Ishikawa (cell line): ENCODE results near the gene RNASE8.
A peak's percentile ranks its signal among the peaks of the same experiment; 100 is the strongest.

Experiments
- CEBPB ChIP-seq: IDR thresholded peaks from 2 replicates; pipeline ENCODE4 v1.6.1; 2012
- CREB1 ChIP-seq: IDR thresholded peaks from 2 replicates; pipeline ENCODE4 v1.6.1; 2012; ENCODE audit warnings: low read depth
- EP300 ChIP-seq: IDR thresholded peaks from 2 replicates; pipeline ENCODE4 v1.6.1; 2012; ENCODE audit warnings: borderline replicate concordance
- MAX ChIP-seq: IDR thresholded peaks from 2 replicates; pipeline ENCODE4 v1.6.1; 2012
- NFIC ChIP-seq: IDR thresholded peaks from 2 replicates; pipeline ENCODE4 v1.6.1; 2012
- RAD21 ChIP-seq: IDR thresholded peaks from 2 replicates; pipeline ENCODE4 v1.6.1; 2012; ENCODE audit warnings: low read depth
- TAF1 ChIP-seq: IDR thresholded peaks from 2 replicates; pipeline ENCODE4 v1.6.1; 2012; ENCODE audit warnings: low read depth, mild to moderate bottlenecking
- TCF12 ChIP-seq: IDR thresholded peaks from 2 replicates; pipeline ENCODE4 v1.6.1; 2012; ENCODE audit warnings: low read depth

DNA sequence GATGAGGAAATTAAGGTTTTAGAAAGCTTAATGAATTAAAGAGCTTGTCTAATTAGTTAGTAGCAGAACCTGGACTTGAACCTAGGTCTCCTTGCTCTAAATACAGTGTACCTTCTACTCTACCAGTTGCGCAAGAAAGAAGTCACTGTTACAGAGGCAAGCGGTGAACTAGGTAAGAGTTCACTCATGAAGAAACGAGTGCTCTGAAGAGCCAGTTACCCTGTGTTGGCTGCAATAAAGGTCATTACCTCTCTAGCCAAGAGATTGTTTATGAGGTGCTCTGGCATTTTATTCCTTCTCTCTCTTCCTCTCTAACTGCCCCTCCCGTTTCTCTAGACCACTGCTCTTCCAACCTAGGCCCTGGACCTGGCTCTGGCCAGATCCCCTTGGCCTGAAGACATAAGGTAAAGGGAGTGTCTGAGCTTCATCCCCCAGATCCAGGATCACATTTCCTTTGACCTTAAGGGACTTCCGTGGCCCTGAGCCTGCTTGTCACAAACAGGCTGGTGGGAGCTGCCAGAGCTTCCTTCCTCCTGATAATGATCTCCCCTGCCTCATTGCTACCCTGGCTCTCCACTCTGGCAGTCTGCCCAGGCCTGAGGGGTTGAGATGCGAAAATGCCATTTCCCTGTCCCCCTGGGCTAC, 13.5 kb upstream of the RNASE8 start:
- no peak for TF ChIP-seq MAX
- TF ChIP-seq TCF12: no peak
- no peak for TF ChIP-seq RAD21
- TF ChIP-seq CREB1: no peak
- TF ChIP-seq TAF1: no peak
- TF ChIP-seq NFIC: no peak
- TF ChIP-seq CEBPB: peak; percentile 62
- TF ChIP-seq EP300: no peak
